Smooth muscle cell (in vitro differentiated cells): Measurements from ENCODE around the gene AEBP1. TPM values are rescaled to one million over a fixed set of nuclear protein-coding genes. Genes with fewer than 3 reads are reported as not detected.

Experiments used
- DNase-seq: peaks from one replicate; lab custom pipeline; 2025; ENCODE audit not compliant: unreplicated experiment; lab: John Stamatoyannopoulos, UW
- H2AFZ ChIP-seq: fragments of 200-600 bp; sonication (generic); 2 replicates; pipeline ENCODE4 v1.6.0; 2016; ENCODE audit warnings: antibody characterized with exemption, low read depth, mild to moderate bottlenecking
- H3F3A ChIP-seq: fragments of 200-600 bp; sonication (generic); 2 replicates; pipeline ENCODE4 v1.6.0; 2017; ENCODE audit warnings: antibody characterized with exemption, low read depth
- H3K27ac ChIP-seq: fragments of 200-600 bp; sonication (generic); 2 replicates; pipeline ENCODE4 v1.5.1; 2016; ENCODE audit warnings: low read depth, mild to moderate bottlenecking
- H3K27me3 ChIP-seq: fragments of 200-600 bp; sonication (generic); 2 replicates; pipeline ENCODE4 v1.6.1; 2016; ENCODE audit warnings: low read depth, mild to moderate bottlenecking
- H3K36me3 ChIP-seq: fragments of 200-600 bp; sonication (generic); 2 replicates; pipeline ENCODE4 v1.5.1; 2016; ENCODE audit warnings: low read depth
- H3K4me1 ChIP-seq: fragments of 200-600 bp; sonication (generic); 2 replicates; pipeline ENCODE4 v1.5.1; 2016; ENCODE audit warnings: low read depth
- H3K4me2 ChIP-seq: fragments of 200-600 bp; sonication (generic); 2 replicates; pipeline ENCODE4 v1.6.0; 2016; ENCODE audit warnings: mild to moderate bottlenecking
- H3K4me3 ChIP-seq: fragments of 200-600 bp; sonication (generic); 2 replicates; pipeline ENCODE4 v1.5.1; 2016; ENCODE audit warnings: mild to moderate bottlenecking
- H3K79me2 ChIP-seq: fragments of 200-600 bp; sonication (generic); 2 replicates; pipeline ENCODE4 v1.6.0; 2016; ENCODE audit warnings: low read depth, mild to moderate bottlenecking
- H3K9ac ChIP-seq: fragments of 200-600 bp; sonication (generic); 2 replicates; pipeline ENCODE4 v1.6.0; 2016; ENCODE audit warnings: low read depth
- H3K9me3 ChIP-seq: fragments of 200-600 bp; sonication (generic); replicated peaks from 2 replicates; pipeline ENCODE4 v1.5.1; 2016; ENCODE audit warnings: low read depth
- H4K20me1 ChIP-seq: fragments of 200-600 bp; sonication (generic); 2 replicates; pipeline ENCODE4 v1.6.0; 2016; ENCODE audit warnings: low read depth
- WGBS: methylation state at CpG from one replicate; pipeline ENCODE4 v1.1.7; 2016; ENCODE audit warnings: low lambda C conversion rate; 5-methylcytosine and 5-hydroxymethylcytosine counted together
- microRNA-seq: library from miRNA; unstranded; fragments of <30 nt; microRNA quantifications from one replicate; pipeline ENCODE4, GENCODE V29; 2016; ENCODE audit warnings: borderline number of aligned reads
- polyA plus RNA-seq: library from polyadenylated mRNA; unstranded; fragments of >200 nt; fragmentation: Nextera tagmentation; extraction: Ambion mirVana; gene quantifications from 2 replicates; pipeline ENCODE4 v1.2.1, GENCODE V29; 2016
- small RNA-seq: library from RNA; depleted of rRNA; stranded (forward); fragments of <200 nt; gene quantifications from one replicate; pipeline ENCODE3, GENCODE V24; 2014
- total RNA-seq: library from RNA; depleted of rRNA; stranded (reverse); fragments of >200 nt; gene quantifications from 2 replicates; pipeline ENCODE4 v1.2.3, GENCODE V29; 2014
- TF ChIP-seq, protein P1 (sequence below): fragments of 200-600 bp; sonication (generic); IDR thresholded peaks from 2 replicates; pipeline ENCODE4 v1.5.1; 2017; ENCODE audit warnings: borderline replicate concordance, mild to moderate bottlenecking, antibody characterized with exemption; ENCODE audit not compliant: insufficient read depth, poor library complexity, severe bottlenecking

AEBP1 gene
- total and polyA plus RNA-seq, 2 experiments from 2014 or later: 39.7 to 163 TPM

DNA sequence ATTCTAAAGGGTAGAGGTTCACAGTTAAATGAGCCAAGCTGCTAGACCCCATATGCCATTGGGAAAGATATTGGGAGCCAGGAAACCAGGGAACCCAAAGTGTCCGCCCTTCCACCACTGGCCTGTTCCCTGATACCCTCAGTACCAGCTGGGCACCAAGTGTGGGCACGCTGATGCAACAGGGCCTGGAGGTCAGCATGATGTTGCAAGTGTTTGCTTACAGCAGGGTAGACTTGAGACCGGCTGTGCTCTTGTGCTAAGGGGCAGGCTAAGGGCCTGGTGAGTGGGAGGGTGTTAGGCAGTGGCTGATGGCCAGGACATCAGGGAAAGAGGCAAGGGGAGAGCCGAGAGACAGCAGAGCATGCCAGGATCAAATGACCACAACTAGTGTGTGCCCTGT is 58.0 kb downstream of the AEBP1 start:
- H3K4me2 ChIP-seq: no peak overlapping the region
- no peak overlapping the region for H3K4me3 ChIP-seq
- DNase-seq: no peak
- no peaks in the 10 kb centered on the region for H3K79me2 ChIP-seq
- H3K4me1 ChIP-seq: peaks cover 11% of the 10 kb centered on the region
- 86% methylated on average over 4 of the region's 4 CpGs for WGBS
- H3F3A ChIP-seq: peaks cover 6% of the 10 kb centered on the region
- TF ChIP-seq, protein P1, sequence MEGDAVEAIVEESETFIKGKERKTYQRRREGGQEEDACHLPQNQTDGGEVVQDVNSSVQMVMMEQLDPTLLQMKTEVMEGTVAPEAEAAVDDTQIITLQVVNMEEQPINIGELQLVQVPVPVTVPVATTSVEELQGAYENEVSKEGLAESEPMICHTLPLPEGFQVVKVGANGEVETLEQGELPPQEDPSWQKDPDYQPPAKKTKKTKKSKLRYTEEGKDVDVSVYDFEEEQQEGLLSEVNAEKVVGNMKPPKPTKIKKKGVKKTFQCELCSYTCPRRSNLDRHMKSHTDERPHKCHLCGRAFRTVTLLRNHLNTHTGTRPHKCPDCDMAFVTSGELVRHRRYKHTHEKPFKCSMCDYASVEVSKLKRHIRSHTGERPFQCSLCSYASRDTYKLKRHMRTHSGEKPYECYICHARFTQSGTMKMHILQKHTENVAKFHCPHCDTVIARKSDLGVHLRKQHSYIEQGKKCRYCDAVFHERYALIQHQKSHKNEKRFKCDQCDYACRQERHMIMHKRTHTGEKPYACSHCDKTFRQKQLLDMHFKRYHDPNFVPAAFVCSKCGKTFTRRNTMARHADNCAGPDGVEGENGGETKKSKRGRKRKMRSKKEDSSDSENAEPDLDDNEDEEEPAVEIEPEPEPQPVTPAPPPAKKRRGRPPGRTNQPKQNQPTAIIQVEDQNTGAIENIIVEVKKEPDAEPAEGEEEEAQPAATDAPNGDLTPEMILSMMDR: no peak
- H3K36me3 ChIP-seq: no peaks in the 10 kb centered on the region
- H3K27me3 ChIP-seq: no peaks in the 10 kb centered on the region
- no peak overlapping the region for H3K9ac ChIP-seq
- no peaks in the 10 kb centered on the region for H4K20me1 ChIP-seq
- H3K27ac ChIP-seq: no peak overlapping the region
- H2AFZ ChIP-seq: no peak overlapping the region
- no peaks in the 10 kb centered on the region for H3K9me3 ChIP-seq

DNA sequence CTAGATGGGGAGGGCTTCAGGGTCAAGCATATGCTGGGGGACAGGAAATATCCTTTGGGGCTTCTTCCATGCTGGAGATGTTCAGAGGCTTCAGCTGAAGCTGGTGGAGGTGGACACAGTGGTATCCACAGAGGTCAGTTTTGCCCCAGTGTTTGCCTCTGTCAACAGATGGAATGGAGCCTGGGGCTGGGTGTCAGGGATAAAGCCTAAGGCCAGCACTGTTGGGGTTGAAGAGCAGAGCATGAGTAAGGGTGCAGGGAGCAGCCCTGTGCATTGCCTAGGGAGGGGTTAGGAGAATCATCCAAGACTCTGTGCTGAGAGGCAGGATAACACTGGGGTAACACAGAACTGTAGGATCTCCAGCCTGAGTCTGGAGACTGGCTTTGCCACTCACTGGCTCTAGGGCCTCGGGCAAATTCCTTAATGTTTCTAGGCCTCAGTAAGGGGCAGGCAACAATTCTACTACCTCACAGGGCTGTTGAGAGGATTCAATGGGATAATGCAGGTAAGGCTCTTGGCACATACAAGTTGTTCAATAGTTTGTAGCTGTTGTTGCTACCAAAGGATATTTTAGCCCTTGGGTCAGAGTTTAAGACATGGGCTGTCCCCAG is 58.7 kb downstream of the AEBP1 start:
- Histone ChIP-seq H3K9me3 (no peaks in the 10 kb centered on the region), H3K4me3 (no peak overlapping the region), H3K4me2 (peak overlapping the region; percentile 54), H3F3A (peaks cover 6% of the 10 kb centered on the region), H3K4me1 (peaks cover 11% of the 10 kb centered on the region), H3K27me3 (no peaks in the 10 kb centered on the region), H3K9ac (no peak overlapping the region), H3K36me3 (no peaks in the 10 kb centered on the region), H2AFZ (no peak overlapping the region), H4K20me1 (no peaks in the 10 kb centered on the region), H3K79me2 (no peaks in the 10 kb centered on the region), H3K27ac (peak overlapping the region; percentile 70)
- no peak for DNase-seq
- TF ChIP-seq, protein P1: no peak
- WGBS: 46% methylated on average over 1 of the region's 1 CpG

DNA sequence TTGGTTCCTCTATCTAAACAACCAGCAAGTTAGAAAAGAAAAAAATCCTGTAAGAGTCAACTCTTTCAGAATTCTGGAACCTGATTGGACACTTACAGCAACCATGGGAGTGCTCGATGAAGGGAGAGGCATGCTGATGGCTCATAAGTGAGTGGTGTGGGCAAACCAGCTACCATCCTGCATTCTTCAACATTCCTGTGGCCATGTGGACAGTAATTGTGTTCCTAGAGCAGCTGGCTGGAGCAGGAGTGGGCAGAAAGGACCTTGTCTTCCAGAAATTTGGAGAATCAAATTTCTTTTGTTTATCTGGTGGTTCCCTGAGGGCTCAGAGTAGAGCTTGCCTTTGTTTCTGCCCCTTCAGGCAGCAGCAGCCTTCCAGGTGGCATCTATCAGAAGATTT is 59.4 kb downstream of the AEBP1 start:
- H3K36me3 ChIP-seq: no peaks in the 10 kb centered on the region
- no peak for DNase-seq
- no peaks in the 10 kb centered on the region for H4K20me1 ChIP-seq
- H2AFZ ChIP-seq: no peak overlapping the region
- peak overlapping the region; percentile 68 for H3K4me2 ChIP-seq
- H3K9me3 ChIP-seq: no peaks in the 10 kb centered on the region
- no peak overlapping the region for H3K9ac ChIP-seq
- no peaks in the 10 kb centered on the region for H3K79me2 ChIP-seq
- no peak overlapping the region for H3K4me3 ChIP-seq
- TF ChIP-seq, protein P1: no peak
- H3K4me1 ChIP-seq: peaks cover 11% of the 10 kb centered on the region
- 3% methylated on average over 1 of the region's 1 CpG for WGBS
- no peaks in the 10 kb centered on the region for H3K27me3 ChIP-seq
- peak overlapping the region; percentile 70 for H3K27ac ChIP-seq
- H3F3A ChIP-seq: peaks cover 6% of the 10 kb centered on the region

Small RNA genes lying within 50 kb of the gene (microRNA-seq; reads per million reads assigned to microRNA genes)
- not detected for gene MIR6838

Small RNA genes lying within 50 kb of the gene (small RNA-seq; reads per million reads assigned to genes)
- gene RNA5SP230: not detected

Other genes with a start within 250 kb of the AEBP1 start
- 84.1 and 87.7 TPM in 2 replicates for gene MRPS24, start 234.8 kb upstream of the AEBP1 start, total RNA-seq
- gene MRPS24, start 234.8 kb upstream of the AEBP1 start, polyA plus RNA-seq: 164 and 183 TPM in 2 replicates
- 24.8 and 34.4 TPM in 2 replicates for gene URGCP, start 197.7 kb upstream of the AEBP1 start, total RNA-seq
- gene URGCP, start 197.7 kb upstream of the AEBP1 start, polyA plus RNA-seq: 20.4 and 23.8 TPM in 2 replicates
- gene UBE2D4, start 177.9 kb upstream of the AEBP1 start, total RNA-seq: 5.6 and 8.6 TPM in 2 replicates
- 4.6 and 9.5 TPM in 2 replicates for gene UBE2D4, start 177.9 kb upstream of the AEBP1 start, polyA plus RNA-seq
- gene SPDYE1, start 106.4 kb upstream of the AEBP1 start, total RNA-seq: not detected in 2 replicates
- gene SPDYE1, start 106.4 kb upstream of the AEBP1 start, polyA plus RNA-seq: 0.15 and 0.74 TPM in 2 replicates
- 47.8 and 55.1 TPM in 2 replicates for gene DBNL, start 59.6 kb upstream of the AEBP1 start, total RNA-seq
- 94.5 and 98.4 TPM in 2 replicates for gene DBNL, start 59.6 kb upstream of the AEBP1 start, polyA plus RNA-seq
- 0.54 TPM in 1 of 2 replicates, not detected in the other for gene PGAM2, start 38.8 kb upstream of the AEBP1 start, total RNA-seq
- gene PGAM2, start 38.8 kb upstream of the AEBP1 start, polyA plus RNA-seq: not detected in 2 replicates
- gene POLM, start 21.8 kb upstream of the AEBP1 start, total RNA-seq: 4.9 and 5.2 TPM in 2 replicates
- gene POLM, start 21.8 kb upstream of the AEBP1 start, polyA plus RNA-seq: 9.9 and 10.2 TPM in 2 replicates
- gene POLD2, start 19.2 kb downstream of the AEBP1 start, total RNA-seq: 45.5 and 49.1 TPM in 2 replicates
- 133 and 151 TPM in 2 replicates for gene POLD2, start 19.2 kb downstream of the AEBP1 start, polyA plus RNA-seq
- gene MYL7, start 37.0 kb downstream of the AEBP1 start, total RNA-seq: 39.0 and 95.1 TPM in 2 replicates
- gene MYL7, start 37.0 kb downstream of the AEBP1 start, polyA plus RNA-seq: 35.8 and 77.7 TPM in 2 replicates
- 1.6 and 2.7 TPM in 2 replicates for gene GCK, start 85.1 kb downstream of the AEBP1 start, total RNA-seq
- 5.5 and 7.3 TPM in 2 replicates for gene GCK, start 85.1 kb downstream of the AEBP1 start, polyA plus RNA-seq
- 64.2 and 95.9 TPM in 2 replicates for gene YKT6, start 96.6 kb downstream of the AEBP1 start, total RNA-seq
- 86.5 and 87.4 TPM in 2 replicates for gene YKT6, start 96.6 kb downstream of the AEBP1 start, polyA plus RNA-seq
- gene CAMK2B, start 221.2 kb downstream of the AEBP1 start, total RNA-seq: not detected in 2 replicates
- gene CAMK2B, start 221.2 kb downstream of the AEBP1 start, polyA plus RNA-seq: not detected in 2 replicates